ENCODE data around the gene PDXP.

The PDXP gene

GRCh38 chr22:37713761-37714160, 55.2 kb downstream of the PDXP start:
- Histone ChIP-seq H3K36me3 (ENCODE audit: control insufficient read depth, insufficient read depth, low read length) (peaks cover 3% of the 10 kb centered on the region), H3K4me3 (ENCODE audit: insufficient read depth, low read depth, low read length, poor library complexity, severe bottlenecking) (no peak overlapping the region), H3K27ac (ENCODE audit: insufficient read depth, low read length, poor library complexity, severe bottlenecking) (no peak overlapping the region), H3K27me3 (replicated peaks; ENCODE audit: control insufficient read depth, insufficient read depth, low read length, poor library complexity, severe bottlenecking) (no peaks in the 10 kb centered on the region), H3K9me3 (ENCODE audit: control insufficient read depth, low read length) (no peaks in the 10 kb centered on the region), H3K4me1 (ENCODE audit: control insufficient read depth, insufficient read depth, low read length, poor library complexity, severe bottlenecking) (no peaks in the 10 kb centered on the region)
- DNase-seq, result no peak

- Histone ChIP-seq H3K4me3 (ENCODE audit: insufficient read depth, low read depth, low read length, poor library complexity, severe bottlenecking) (no peak overlapping the region), H3K27me3 (replicated peaks; ENCODE audit: control insufficient read depth, insufficient read depth, low read length, poor library complexity, severe bottlenecking) (no peaks in the 10 kb centered on the region), H3K27ac (ENCODE audit: insufficient read depth, low read length, poor library complexity, severe bottlenecking) (no peak overlapping the region), H3K36me3 (ENCODE audit: control insufficient read depth, insufficient read depth, low read length) (no peaks in the 10 kb centered on the region), H3K9me3 (ENCODE audit: control insufficient read depth, low read length) (no peaks in the 10 kb centered on the region), H3K4me1 (ENCODE audit: control insufficient read depth, insufficient read depth, low read length, poor library complexity, severe bottlenecking) (no peaks in the 10 kb centered on the region)
- DNase-seq, result no peak
Observed at GRCh38 chr22:37714634-37715033, 56.1 kb downstream of the PDXP start.

- Histone ChIP-seq H3K4me3 (ENCODE audit: insufficient read depth, low read depth, low read length, poor library complexity, severe bottlenecking) (no peak overlapping the region), H3K36me3 (ENCODE audit: control insufficient read depth, insufficient read depth, low read length) (no peaks in the 10 kb centered on the region), H3K27ac (ENCODE audit: insufficient read depth, low read length, poor library complexity, severe bottlenecking) (no peak overlapping the region), H3K27me3 (replicated peaks; ENCODE audit: control insufficient read depth, insufficient read depth, low read length, poor library complexity, severe bottlenecking) (no peaks in the 10 kb centered on the region), H3K9me3 (ENCODE audit: control insufficient read depth, low read length) (no peaks in the 10 kb centered on the region), H3K4me1 (ENCODE audit: control insufficient read depth, insufficient read depth, low read length, poor library complexity, severe bottlenecking) (no peaks in the 10 kb centered on the region)
- no peak for DNase-seq
Observed at GRCh38 chr22:37715760-37716159, 57.2 kb downstream of the PDXP start.
